Activated naive CD4-positive, alpha-beta T cell treated with anti-CD3 and anti-CD28 coated beads, Interleukin-2, amount 50 U/mL, for 24 hours (primary cell): ENCODE data around the gene REC114.
"Not testable (repeated sequence)": the region's sequence is repeated elsewhere in the genome, so short reads cannot be mapped to it uniquely, and the experiment has no call there.

Experiments
- H3K27ac Mint-ChIP-seq: one replicate; pipeline ENCODE4 v1.8.0; 2021; ENCODE audit warnings: mild to moderate bottlenecking, mixed read lengths
- H3K27me3 Mint-ChIP-seq: one replicate; pipeline ENCODE4 v1.8.0; 2021; ENCODE audit warnings: mixed read lengths
- H3K36me3 Mint-ChIP-seq: one replicate; pipeline ENCODE4 v1.8.0; 2021; ENCODE audit warnings: mixed read lengths
- H3K4me1 Mint-ChIP-seq: one replicate; pipeline ENCODE4 v1.8.0; 2021; ENCODE audit warnings: mixed read lengths
- H3K4me3 Mint-ChIP-seq: one replicate; pipeline ENCODE4 v1.8.0; 2021; ENCODE audit warnings: mild to moderate bottlenecking, mixed read lengths
- H3K9me3 Mint-ChIP-seq: one replicate; pipeline ENCODE4 v1.8.0; 2021; ENCODE audit warnings: mixed read lengths

Gene REC114

GRCh38 chr15:73573572-73573971 is 130.6 kb downstream of the REC114 start:
- Mint-ChIP-seq H3K9me3 (no peaks in the 10 kb centered on the region), H3K4me3 (no peak overlapping the region), H3K36me3 (peaks cover 16% of the 10 kb centered on the region), H3K27ac (no peak overlapping the region), H3K4me1 (no peaks in the 10 kb centered on the region), H3K27me3 (no peaks in the 10 kb centered on the region)

GRCh38 chr15:73575636-73576247 is 132.8 kb downstream of the REC114 start:
- no peak overlapping the region for H3K4me3 Mint-ChIP-seq
- H3K36me3 Mint-ChIP-seq: peaks cover 8% of the 10 kb centered on the region
- H3K9me3 Mint-ChIP-seq: no peaks in the 10 kb centered on the region
- no peaks in the 10 kb centered on the region for H3K27me3 Mint-ChIP-seq
- no peaks in the 10 kb centered on the region for H3K4me1 Mint-ChIP-seq
- no peak overlapping the region for H3K27ac Mint-ChIP-seq

- not testable (repeated sequence) for H3K4me1 Mint-ChIP-seq, H3K9me3 Mint-ChIP-seq, H3K27ac Mint-ChIP-seq, H3K36me3 Mint-ChIP-seq, H3K4me3 Mint-ChIP-seq, H3K27me3 Mint-ChIP-seq
These were observed 134.6 kb downstream of the REC114 start for GRCh38 chr15:73577593-73577992.

GRCh38 chr15:73578026-73578425 is 135.1 kb downstream of the REC114 start:
- no peaks in the 10 kb centered on the region for H3K4me1 Mint-ChIP-seq
- H3K9me3 Mint-ChIP-seq: no peaks in the 10 kb centered on the region
- peaks cover 8% of the 10 kb centered on the region for H3K36me3 Mint-ChIP-seq
- H3K27me3 Mint-ChIP-seq: no peaks in the 10 kb centered on the region
- H3K4me3 Mint-ChIP-seq: no peak overlapping the region
- no peak overlapping the region for H3K27ac Mint-ChIP-seq

- peaks cover 19% of the 10 kb centered on the region for H3K36me3 Mint-ChIP-seq
- H3K4me1 Mint-ChIP-seq: no peaks in the 10 kb centered on the region
- no peak overlapping the region for H3K4me3 Mint-ChIP-seq
- no peaks in the 10 kb centered on the region for H3K27me3 Mint-ChIP-seq
- H3K9me3 Mint-ChIP-seq: no peaks in the 10 kb centered on the region
- no peak overlapping the region for H3K27ac Mint-ChIP-seq
These were observed 140.0 kb downstream of the REC114 start for GRCh38 chr15:73582851-73583379.

GRCh38 chr15:73583544-73583943 is 140.6 kb downstream of the REC114 start:
- Mint-ChIP-seq H3K27me3 (no peaks in the 10 kb centered on the region), H3K4me3 (no peak overlapping the region), H3K27ac (no peak overlapping the region), H3K4me1 (no peaks in the 10 kb centered on the region), H3K36me3 (peaks cover 18% of the 10 kb centered on the region), H3K9me3 (no peaks in the 10 kb centered on the region)

GRCh38 chr15:73584699-73585420 is 141.9 kb downstream of the REC114 start:
- Mint-ChIP-seq H3K36me3 (peaks cover 20% of the 10 kb centered on the region), H3K4me1 (no peaks in the 10 kb centered on the region), H3K27ac (no peak overlapping the region), H3K4me3 (no peak overlapping the region), H3K9me3 (no peaks in the 10 kb centered on the region), H3K27me3 (no peaks in the 10 kb centered on the region)

- no peaks in the 10 kb centered on the region for H3K27me3 Mint-ChIP-seq
- H3K4me1 Mint-ChIP-seq: no peaks in the 10 kb centered on the region
- H3K4me3 Mint-ChIP-seq: no peak overlapping the region
- H3K27ac Mint-ChIP-seq: no peak overlapping the region
- H3K9me3 Mint-ChIP-seq: no peaks in the 10 kb centered on the region
- peaks cover 22% of the 10 kb centered on the region for H3K36me3 Mint-ChIP-seq
These were observed 143.1 kb downstream of the REC114 start for GRCh38 chr15:73585871-73586654.

- Mint-ChIP-seq H3K4me1 (peaks cover 4% of the 10 kb centered on the region), H3K36me3 (peaks cover 13% of the 10 kb centered on the region), H3K9me3 (no peaks in the 10 kb centered on the region), H3K27ac (no peak overlapping the region), H3K27me3 (no peaks in the 10 kb centered on the region), H3K4me3 (no peak overlapping the region)
These were observed 146.8 kb downstream of the REC114 start for GRCh38 chr15:73589766-73590165.

GRCh38 chr15:73590263-73590662 is 147.3 kb downstream of the REC114 start:
- no peak overlapping the region for H3K27ac Mint-ChIP-seq
- H3K4me3 Mint-ChIP-seq: no peak overlapping the region
- H3K4me1 Mint-ChIP-seq: peaks cover 6% of the 10 kb centered on the region
- H3K36me3 Mint-ChIP-seq: peaks cover 13% of the 10 kb centered on the region
- no peaks in the 10 kb centered on the region for H3K27me3 Mint-ChIP-seq
- no peaks in the 10 kb centered on the region for H3K9me3 Mint-ChIP-seq

- Mint-ChIP-seq H3K36me3 (peaks cover 4% of the 10 kb centered on the region), H3K9me3 (no peaks in the 10 kb centered on the region), H3K27me3 (no peaks in the 10 kb centered on the region), H3K4me1 (peaks cover 37% of the 10 kb centered on the region), H3K27ac (no peak overlapping the region), H3K4me3 (no peak overlapping the region)
These were observed 150.5 kb downstream of the REC114 start for GRCh38 chr15:73593304-73594074.

- H3K9me3 Mint-ChIP-seq: no peaks in the 10 kb centered on the region
- H3K36me3 Mint-ChIP-seq: peaks cover 2% of the 10 kb centered on the region
- no peaks in the 10 kb centered on the region for H3K27me3 Mint-ChIP-seq
- no peak overlapping the region for H3K27ac Mint-ChIP-seq
- H3K4me1 Mint-ChIP-seq: peaks cover 44% of the 10 kb centered on the region
- no peak overlapping the region for H3K4me3 Mint-ChIP-seq
These were observed 151.1 kb downstream of the REC114 start for GRCh38 chr15:73594109-73594508.

GRCh38 chr15:73596174-73596573 is 153.2 kb downstream of the REC114 start:
- Mint-ChIP-seq H3K27ac (peak overlapping the region; percentile 3), H3K9me3 (no peaks in the 10 kb centered on the region), H3K4me1 (peaks cover 50% of the 10 kb centered on the region)

GRCh38 chr15:73597036-73597638 is 154.2 kb downstream of the REC114 start:
- Mint-ChIP-seq H3K27me3 (no peaks in the 10 kb centered on the region), H3K4me3 (no peak overlapping the region), H3K36me3 (no peaks in the 10 kb centered on the region), H3K4me1 (peaks cover 50% of the 10 kb centered on the region), H3K27ac (no peak overlapping the region), H3K9me3 (no peaks in the 10 kb centered on the region)

More at GRCh38 chr15:73596174-73596573, 153.2 kb downstream of the REC114 start:
- Mint-ChIP-seq H3K4me3 (no peak overlapping the region), H3K36me3 (no peaks in the 10 kb centered on the region), H3K27me3 (no peaks in the 10 kb centered on the region)
